ENCODE measurements around the gene USP37.

The USP37 gene

GRCh38 chr2:218476676-218477075 lies 91.5 kb downstream of the USP37 start:
- no peak overlapping the region for H3K4me3 Mint-ChIP-seq
- DNase-seq (ENCODE audit: low spot score in 2 of 2) (no peak), ATAC-seq (ENCODE audit: low read depth) (no peak)
- no peak overlapping the region for H3K27ac Mint-ChIP-seq
- no peaks in the 10 kb centered on the region for H3K27me3 Mint-ChIP-seq
- no peaks in the 10 kb centered on the region for H3K9me3 Mint-ChIP-seq
- H3K4me1 Mint-ChIP-seq: peaks cover 6% of the 10 kb centered on the region
- H3K36me3 Mint-ChIP-seq: peaks cover 24% of the 10 kb centered on the region

GRCh38 chr2:218474527-218474926 lies 93.6 kb downstream of the USP37 start:
- Mint-ChIP-seq H3K27ac (no peak overlapping the region), H3K36me3 (peaks cover 23% of the 10 kb centered on the region)
- no peak for ATAC-seq (ENCODE audit: low read depth)

GRCh38 chr2:218472988-218473387 lies 95.2 kb downstream of the USP37 start:
- ATAC-seq (ENCODE audit: low read depth) (no peak), DNase-seq (ENCODE audit: low spot score in 2 of 2) (no peak)
- Mint-ChIP-seq H3K27me3 (no peaks in the 10 kb centered on the region), H3K9me3 (no peaks in the 10 kb centered on the region), H3K4me3 (no peak overlapping the region), H3K4me1 (peaks cover 20% of the 10 kb centered on the region), H3K27ac (no peak overlapping the region), H3K36me3 (peaks cover 18% of the 10 kb centered on the region)

More at GRCh38 chr2:218474527-218474926, 93.6 kb downstream of the USP37 start:
- H3K27me3 Mint-ChIP-seq: no peaks in the 10 kb centered on the region
- no peak for DNase-seq (ENCODE audit: low spot score in 2 of 2)
- H3K9me3 Mint-ChIP-seq: no peaks in the 10 kb centered on the region
- H3K4me3 Mint-ChIP-seq: no peak overlapping the region
- H3K4me1 Mint-ChIP-seq: peaks cover 20% of the 10 kb centered on the region

- no peaks in the 10 kb centered on the region for H3K9me3 Mint-ChIP-seq
- no peak overlapping the region for H3K4me3 Mint-ChIP-seq
- no peak for DNase-seq (ENCODE audit: low spot score in 2 of 2)
- no peaks in the 10 kb centered on the region for H3K27me3 Mint-ChIP-seq
- H3K27ac Mint-ChIP-seq: no peak overlapping the region
- ATAC-seq (ENCODE audit: low read depth): peak; percentile 32
- H3K36me3 Mint-ChIP-seq: peaks cover 14% of the 10 kb centered on the region
- H3K4me1 Mint-ChIP-seq: peaks cover 20% of the 10 kb centered on the region
These were observed 96.2 kb downstream of the USP37 start for GRCh38 chr2:218471982-218472381.

- peak; percentile 66 for ATAC-seq (ENCODE audit: low read depth)
- DNase-seq (ENCODE audit: low spot score in 2 of 2): no peak
- peaks cover 14% of the 10 kb centered on the region for H3K36me3 Mint-ChIP-seq
- H3K4me3 Mint-ChIP-seq: no peak overlapping the region
- peak overlapping the region; percentile 66 for H3K27ac Mint-ChIP-seq
- H3K4me1 Mint-ChIP-seq: peaks cover 24% of the 10 kb centered on the region
- H3K9me3 Mint-ChIP-seq: no peaks in the 10 kb centered on the region
- H3K27me3 Mint-ChIP-seq: no peaks in the 10 kb centered on the region
These were observed 97.1 kb downstream of the USP37 start for GRCh38 chr2:218471036-218471435.

GRCh38 chr2:218470448-218470847 lies 97.7 kb downstream of the USP37 start:
- peak overlapping the region; percentile 4 for H3K4me3 Mint-ChIP-seq
- H3K27me3 Mint-ChIP-seq: no peaks in the 10 kb centered on the region
- no peaks in the 10 kb centered on the region for H3K9me3 Mint-ChIP-seq
- peaks cover 24% of the 10 kb centered on the region for H3K4me1 Mint-ChIP-seq
- H3K27ac Mint-ChIP-seq: peak overlapping the region; percentile 66
- ATAC-seq (ENCODE audit: low read depth) (peak; percentile 29), DNase-seq (ENCODE audit: low spot score in 2 of 2) (no peak)
- peaks cover 14% of the 10 kb centered on the region for H3K36me3 Mint-ChIP-seq

GRCh38 chr2:218465987-218466633 lies 102.0 kb downstream of the USP37 start:
- H3K4me1 Mint-ChIP-seq: peaks cover 14% of the 10 kb centered on the region
- H3K27me3 Mint-ChIP-seq: no peaks in the 10 kb centered on the region
- DNase-seq (ENCODE audit: low spot score in 2 of 2): no peak
- H3K36me3 Mint-ChIP-seq: peaks cover 13% of the 10 kb centered on the region
- ATAC-seq (ENCODE audit: low read depth): no peak
- H3K9me3 Mint-ChIP-seq: no peaks in the 10 kb centered on the region
- H3K4me3 Mint-ChIP-seq: no peak overlapping the region
- no peak overlapping the region for H3K27ac Mint-ChIP-seq

- H3K36me3 Mint-ChIP-seq: peaks cover 37% of the 10 kb centered on the region
These were observed 109.6 kb downstream of the USP37 start for GRCh38 chr2:218458598-218458997.

GRCh38 chr2:218456849-218457248 lies 111.3 kb downstream of the USP37 start:
- no peaks in the 10 kb centered on the region for H3K4me1 Mint-ChIP-seq
- no peaks in the 10 kb centered on the region for H3K27me3 Mint-ChIP-seq
- H3K9me3 Mint-ChIP-seq: peaks cover 6% of the 10 kb centered on the region
- H3K27ac Mint-ChIP-seq: no peak overlapping the region
- DNase-seq (ENCODE audit: low spot score in 2 of 2) (no peak), ATAC-seq (ENCODE audit: low read depth) (no peak)
- no peak overlapping the region for H3K4me3 Mint-ChIP-seq
- H3K36me3 Mint-ChIP-seq: peaks cover 30% of the 10 kb centered on the region

More at GRCh38 chr2:218458598-218458997, 109.6 kb downstream of the USP37 start:
- Mint-ChIP-seq H3K4me1 (no peaks in the 10 kb centered on the region), H3K27me3 (no peaks in the 10 kb centered on the region), H3K4me3 (no peak overlapping the region), H3K27ac (no peak overlapping the region), H3K9me3 (peaks cover 6% of the 10 kb centered on the region)
- ATAC-seq (ENCODE audit: low read depth): no peak
- DNase-seq (ENCODE audit: low spot score in 2 of 2): no peak

- DNase-seq (ENCODE audit: low spot score in 2 of 2) (no peak), ATAC-seq (ENCODE audit: low read depth) (no peak)
- no peak overlapping the region for H3K27ac Mint-ChIP-seq
- H3K4me3 Mint-ChIP-seq: no peak overlapping the region
- H3K4me1 Mint-ChIP-seq: no peaks in the 10 kb centered on the region
- H3K9me3 Mint-ChIP-seq: peaks cover 6% of the 10 kb centered on the region
- H3K36me3 Mint-ChIP-seq: peaks cover 29% of the 10 kb centered on the region
- no peaks in the 10 kb centered on the region for H3K27me3 Mint-ChIP-seq
These were observed 116.1 kb downstream of the USP37 start for GRCh38 chr2:218452079-218452478.

- H3K4me3 Mint-ChIP-seq: no peak overlapping the region
- DNase-seq (ENCODE audit: low spot score in 2 of 2): no peak
- no peak for ATAC-seq (ENCODE audit: low read depth)
- no peaks in the 10 kb centered on the region for H3K27me3 Mint-ChIP-seq
- peaks cover 11% of the 10 kb centered on the region for H3K36me3 Mint-ChIP-seq
- no peaks in the 10 kb centered on the region for H3K9me3 Mint-ChIP-seq
- H3K4me1 Mint-ChIP-seq: no peaks in the 10 kb centered on the region
- no peak overlapping the region for H3K27ac Mint-ChIP-seq
These were observed 119.2 kb downstream of the USP37 start for GRCh38 chr2:218448934-218449333.

- Mint-ChIP-seq H3K9me3 (no peaks in the 10 kb centered on the region), H3K36me3 (peaks cover 8% of the 10 kb centered on the region), H3K4me3 (no peak overlapping the region), H3K27me3 (no peaks in the 10 kb centered on the region), H3K4me1 (no peaks in the 10 kb centered on the region), H3K27ac (no peak overlapping the region)
- no peak for ATAC-seq (ENCODE audit: low read depth)
- no peak for DNase-seq (ENCODE audit: low spot score in 2 of 2)
These were observed 121.1 kb downstream of the USP37 start for GRCh38 chr2:218447072-218447471.

GRCh38 chr2:218446547-218446946 lies 121.6 kb downstream of the USP37 start:
- ATAC-seq (ENCODE audit: low read depth): no peak
- Mint-ChIP-seq H3K27me3 (no peaks in the 10 kb centered on the region), H3K36me3 (peaks cover 8% of the 10 kb centered on the region), H3K4me3 (no peak overlapping the region), H3K9me3 (no peaks in the 10 kb centered on the region), H3K27ac (no peak overlapping the region), H3K4me1 (no peaks in the 10 kb centered on the region)
- DNase-seq (ENCODE audit: low spot score in 2 of 2): no peak

GRCh38 chr2:218445602-218446001 lies 122.5 kb downstream of the USP37 start:
- no peaks in the 10 kb centered on the region for H3K4me1 Mint-ChIP-seq
- no peaks in the 10 kb centered on the region for H3K9me3 Mint-ChIP-seq
- H3K36me3 Mint-ChIP-seq: peaks cover 8% of the 10 kb centered on the region
- DNase-seq (ENCODE audit: low spot score in 2 of 2) (no peak), ATAC-seq (ENCODE audit: low read depth) (no peak)
- no peak overlapping the region for H3K4me3 Mint-ChIP-seq
- H3K27me3 Mint-ChIP-seq: no peaks in the 10 kb centered on the region
- H3K27ac Mint-ChIP-seq: no peak overlapping the region

- Mint-ChIP-seq H3K27me3 (no peaks in the 10 kb centered on the region), H3K36me3 (peaks cover 8% of the 10 kb centered on the region), H3K4me3 (no peak overlapping the region), H3K9me3 (no peaks in the 10 kb centered on the region), H3K4me1 (no peaks in the 10 kb centered on the region), H3K27ac (no peak overlapping the region)
- DNase-seq (ENCODE audit: low spot score in 2 of 2): no peak
- no peak for ATAC-seq (ENCODE audit: low read depth)
These were observed 123.3 kb downstream of the USP37 start for GRCh38 chr2:218444692-218445357.
